Bone marrow (tissue), 2 donors: ENCODE measurements around the gene TNFRSF8.
A peak's percentile ranks its signal among the peaks of the same experiment; 100 is the strongest.

ENCODE experiments used
- DNase-seq, 2 donors: peaks; one replicate each; lab custom pipeline; 2025; lab: John Stamatoyannopoulos, UW

TNFRSF8 gene

DNA sequence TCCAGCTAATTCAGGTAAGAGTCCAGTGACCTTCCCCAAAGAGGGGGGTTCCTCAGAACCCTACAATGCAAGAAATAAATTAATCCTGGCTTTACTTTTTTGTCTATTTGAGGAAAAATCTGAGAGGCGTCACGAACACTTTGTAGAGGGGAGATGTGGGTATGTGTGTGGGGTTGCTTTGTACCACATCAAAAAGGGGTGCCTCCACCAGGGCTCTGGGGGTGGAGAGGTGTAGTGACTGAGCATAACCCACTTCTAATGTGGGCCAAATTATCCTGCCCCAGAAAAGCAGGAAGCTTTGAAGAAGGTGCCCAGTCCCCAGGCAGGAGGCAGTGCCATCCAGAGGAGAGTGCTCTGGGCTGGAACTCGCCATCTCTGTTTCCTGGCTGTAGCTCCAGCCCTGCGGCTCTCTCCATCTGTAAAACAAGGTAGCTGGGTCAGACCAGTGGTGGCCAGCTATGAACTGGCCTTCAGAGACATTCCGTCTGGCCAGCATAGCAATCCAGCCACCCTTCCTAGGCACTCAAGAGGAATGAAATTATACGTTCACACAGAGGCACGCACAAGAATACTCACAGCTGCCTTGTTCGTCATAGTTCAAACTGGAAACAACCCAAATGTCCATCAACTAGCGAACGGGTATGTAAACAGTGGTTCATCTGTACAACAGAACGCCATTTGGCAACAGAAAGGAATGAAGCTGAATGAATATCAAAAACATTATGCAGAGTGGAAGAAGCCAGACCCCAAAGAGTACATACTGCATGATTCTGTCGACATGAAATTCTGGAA lies 58.3 kb downstream of the TNFRSF8 start:
- DNase-seq: no peak

GRCh38 chr1:12123172-12123571 lies 60.1 kb downstream of the TNFRSF8 start:
- no peak for DNase-seq

- peak; percentile 35 to 60 for DNase-seq
These were observed 61.8 kb downstream of the TNFRSF8 start for GRCh38 chr1:12124693-12125421.

GRCh38 chr1:12125422-12126355 lies 62.6 kb downstream of the TNFRSF8 start:
- no peak for DNase-seq

GRCh38 chr1:12126781-12127180 lies 63.7 kb downstream of the TNFRSF8 start:
- DNase-seq: no peak

- no peak for DNase-seq
These were observed 64.2 kb downstream of the TNFRSF8 start for GRCh38 chr1:12127206-12127810.

DNA sequence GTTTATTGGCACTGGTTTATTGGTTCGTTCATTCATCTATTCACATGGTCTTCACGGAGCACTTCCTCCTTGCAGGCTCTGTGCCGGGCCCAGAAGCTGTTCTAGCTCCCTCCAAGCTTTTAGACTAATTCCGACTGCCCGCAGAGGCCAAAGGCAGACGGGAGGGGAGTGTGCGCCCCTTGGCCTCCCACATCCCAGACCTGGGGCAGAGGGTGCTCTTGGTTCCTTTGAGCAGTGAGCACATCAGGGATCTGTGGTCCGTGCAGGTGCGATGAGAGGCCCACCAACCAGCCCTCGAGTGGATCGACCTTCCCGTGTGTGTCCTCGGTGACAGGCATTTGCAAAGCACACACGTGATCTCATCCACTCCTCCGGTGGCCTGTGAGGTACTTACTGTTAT lies 65.0 kb downstream of the TNFRSF8 start:
- DNase-seq: no peak

DNA sequence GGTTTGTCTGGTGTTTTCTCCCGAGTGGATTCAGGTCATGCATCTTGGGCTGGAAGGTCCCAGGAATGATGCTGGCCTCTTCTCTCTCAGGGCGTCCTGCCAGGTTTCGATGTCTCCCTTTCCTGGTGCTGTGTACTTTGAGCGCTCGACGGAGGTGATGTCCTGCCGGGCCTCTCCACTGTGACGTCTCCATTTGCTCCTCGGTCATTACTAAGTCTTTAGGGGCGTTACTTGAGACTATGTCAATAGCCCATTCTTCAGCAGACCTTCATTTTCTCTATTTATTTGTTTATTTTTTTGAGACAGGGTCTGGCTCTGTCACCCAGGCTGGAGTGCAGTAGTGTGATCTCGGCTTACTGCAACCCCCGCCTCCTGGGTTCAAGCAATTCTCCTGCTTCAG lies 66.5 kb downstream of the TNFRSF8 start:
- DNase-seq: no peak

- no peak for DNase-seq
These were observed 67.5 kb downstream of the TNFRSF8 start for GRCh38 chr1:12130466-12131130.

DNA sequence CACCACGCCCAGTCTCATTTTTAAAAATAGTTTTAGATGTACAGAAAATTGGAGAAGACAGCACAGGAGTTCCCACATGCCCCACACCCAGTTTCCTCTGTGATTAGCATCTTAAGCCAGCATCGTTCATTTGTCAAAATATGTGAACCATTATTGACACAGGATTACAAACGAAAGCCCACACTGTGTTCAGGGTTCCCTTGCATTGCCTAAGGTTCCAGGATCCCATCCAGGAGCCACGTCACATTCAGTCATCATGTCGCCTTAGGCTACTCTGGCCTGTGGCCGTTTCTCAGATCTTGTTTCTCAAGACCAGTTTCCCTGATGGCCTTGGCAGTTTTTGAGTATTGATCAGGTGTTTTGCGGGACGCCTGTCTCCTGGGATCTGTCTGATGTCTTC lies 69.0 kb downstream of the TNFRSF8 start:
- DNase-seq: no peak

DNA sequence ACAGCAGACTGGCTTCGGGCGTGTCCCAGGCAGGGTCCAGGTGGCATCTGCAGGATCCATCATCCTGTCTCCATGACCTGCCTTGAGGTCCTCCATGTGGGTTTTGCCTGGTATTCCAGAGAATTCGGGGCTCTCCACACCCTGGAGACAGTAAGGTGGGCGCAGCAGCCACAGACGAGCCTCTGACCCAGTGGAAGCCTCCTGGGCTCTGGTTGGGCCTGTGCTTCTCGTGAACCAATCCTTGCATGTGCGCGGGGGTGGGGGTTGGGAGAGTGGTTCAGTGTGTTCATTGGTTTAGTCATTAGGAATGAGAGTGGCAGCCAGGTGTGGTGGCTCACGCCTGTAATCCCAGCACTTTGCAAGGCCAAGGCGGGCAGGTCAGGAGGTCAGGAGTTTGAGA lies 71.6 kb downstream of the TNFRSF8 start:
- no peak for DNase-seq

DNA sequence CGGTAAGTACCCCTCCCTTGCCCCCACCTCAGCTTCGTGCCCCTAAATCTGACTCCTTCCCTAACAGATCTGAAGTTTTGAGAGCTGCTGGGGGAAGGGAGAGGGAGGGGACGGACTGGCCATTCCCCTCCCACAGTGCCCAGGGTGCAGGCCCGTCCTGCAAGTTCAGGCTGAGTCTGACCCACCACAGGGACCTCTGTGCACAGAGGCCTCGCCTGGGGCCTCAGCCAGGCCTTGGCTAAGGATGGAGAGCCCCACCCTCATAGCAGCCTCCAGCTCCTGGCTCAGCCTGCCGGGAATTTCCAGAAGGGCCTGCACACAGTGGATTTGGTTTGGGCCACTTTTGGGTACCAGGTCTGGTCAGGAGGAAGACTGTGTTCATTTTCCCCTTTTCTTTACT lies 72.5 kb downstream of the TNFRSF8 start:
- DNase-seq: no peak

DNA sequence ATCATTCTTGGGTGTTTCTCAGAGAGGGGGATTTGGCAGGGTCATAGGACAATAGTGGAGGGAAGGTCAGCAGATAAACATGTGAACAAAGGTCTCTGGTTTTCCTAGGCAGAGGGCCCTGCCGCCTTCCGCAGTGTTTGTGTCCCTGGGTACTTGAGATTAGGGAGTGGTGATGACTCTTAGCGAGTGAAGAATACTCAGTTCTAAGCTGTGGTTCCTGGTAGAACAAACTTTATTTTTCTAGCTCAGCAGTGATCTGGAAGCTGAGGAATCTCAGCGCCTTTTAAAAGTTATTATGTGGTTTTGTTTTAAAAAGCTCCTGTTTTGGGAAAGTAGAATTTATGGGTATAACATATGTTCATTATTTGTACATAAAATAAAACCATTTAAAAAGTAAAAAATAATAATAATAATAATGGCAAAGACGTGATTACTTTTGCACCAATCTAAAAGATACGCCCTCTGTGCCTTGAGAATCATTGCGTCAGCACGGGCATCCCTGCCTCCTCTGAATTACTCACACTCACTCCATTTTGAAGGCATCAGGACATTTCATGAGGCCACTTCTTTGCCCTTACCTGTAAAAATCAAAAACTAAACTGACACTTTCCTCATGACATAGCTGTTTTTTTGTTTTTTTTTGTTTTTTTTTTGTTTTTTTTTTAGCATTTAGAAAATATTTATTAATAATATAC lies 74.0 kb downstream of the TNFRSF8 start:
- DNase-seq: no peak

GRCh38 chr1:12138196-12139168 lies 75.4 kb downstream of the TNFRSF8 start:
- no peak for DNase-seq

GRCh38 chr1:12140016-12140415 lies 76.9 kb downstream of the TNFRSF8 start:
- DNase-seq: no peak

- no peak for DNase-seq
These were observed 77.5 kb downstream of the TNFRSF8 start for GRCh38 chr1:12140515-12141162.

DNA sequence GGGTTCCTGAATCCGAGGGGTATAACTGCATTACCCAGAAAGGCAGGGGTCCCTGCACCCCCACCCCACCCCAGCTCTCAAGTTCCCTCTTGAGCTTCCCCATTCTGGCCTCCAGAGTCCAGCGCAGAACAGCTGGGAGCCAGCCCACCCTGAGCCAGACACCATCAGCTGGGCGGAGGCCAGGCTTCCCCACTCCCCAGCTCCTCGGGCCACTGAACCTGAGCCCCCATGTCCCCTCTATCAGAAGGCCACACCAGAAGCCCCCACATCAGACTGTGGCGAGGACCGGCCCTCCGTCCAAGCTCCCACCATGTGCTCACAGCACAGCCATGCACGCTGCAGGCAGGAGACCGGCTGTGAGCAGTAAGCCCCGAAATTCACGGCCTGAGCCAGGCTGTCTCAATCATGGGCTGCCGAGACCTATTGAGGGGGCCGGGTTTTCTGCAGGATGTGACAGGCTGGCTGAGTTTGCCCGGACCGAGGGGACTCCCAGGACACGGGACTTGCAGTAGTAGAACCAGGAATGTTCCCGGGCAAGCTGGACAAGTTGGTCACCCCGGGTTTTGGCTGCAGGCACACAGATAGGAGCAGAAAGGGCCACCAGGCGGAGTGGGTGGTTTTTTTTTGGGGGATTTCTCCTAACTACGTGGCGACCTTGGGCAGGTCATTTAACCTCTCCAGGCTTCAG lies 78.2 kb downstream of the TNFRSF8 start:
- DNase-seq: no peak

DNA sequence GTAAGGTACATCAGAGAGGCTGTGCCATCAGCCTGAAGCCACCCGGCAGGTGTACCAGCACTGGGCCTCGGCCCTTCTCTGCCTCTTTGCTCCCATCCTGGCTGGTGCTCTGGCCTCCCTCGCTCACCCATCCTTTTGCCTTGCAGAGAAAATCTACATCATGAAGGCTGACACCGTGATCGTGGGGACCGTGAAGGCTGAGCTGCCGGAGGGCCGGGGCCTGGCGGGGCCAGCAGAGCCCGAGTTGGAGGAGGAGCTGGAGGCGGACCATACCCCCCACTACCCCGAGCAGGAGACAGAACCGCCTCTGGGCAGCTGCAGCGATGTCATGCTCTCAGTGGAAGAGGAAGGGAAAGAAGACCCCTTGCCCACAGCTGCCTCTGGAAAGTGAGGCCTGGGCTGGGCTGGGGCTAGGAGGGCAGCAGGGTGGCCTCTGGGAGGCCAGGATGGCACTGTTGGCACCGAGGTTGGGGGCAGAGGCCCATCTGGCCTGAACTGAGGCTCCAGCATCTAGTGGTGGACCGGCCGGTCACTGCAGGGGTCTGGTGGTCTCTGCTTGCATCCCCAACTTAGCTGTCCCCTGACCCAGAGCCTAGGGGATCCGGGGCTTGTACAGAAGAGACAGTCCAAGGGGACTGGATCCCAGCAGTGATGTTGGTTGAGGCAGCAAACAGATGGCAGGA lies 79.2 kb downstream of the TNFRSF8 start:
- no peak for DNase-seq
